CD4-positive, alpha-beta T cell treated with Interleukin-15 for 1 hour (primary cell): Measurements from ENCODE around the gene ATAD3B.

Source experiments
- DNase-seq: peaks from one replicate; pipeline ENCODE4 v3.0.0-alpha.2; 2020

Gene ATAD3B

GRCh38 chr1:1536019-1536937 lies 64.7 kb downstream of the ATAD3B start:
- no peak for DNase-seq

GRCh38 chr1:1536938-1537546 lies 65.5 kb downstream of the ATAD3B start:
- no peak for DNase-seq

- no peak for DNase-seq
Observed at GRCh38 chr1:1537626-1538250, 66.2 kb downstream of the ATAD3B start.

GRCh38 chr1:1538334-1538733 lies 66.8 kb downstream of the ATAD3B start:
- no peak for DNase-seq

- no peak for DNase-seq
Observed at GRCh38 chr1:1538989-1539309, 67.4 kb downstream of the ATAD3B start.

GRCh38 chr1:1539310-1540089 lies 67.9 kb downstream of the ATAD3B start:
- no peak for DNase-seq

- peak; percentile 52 for DNase-seq
Observed at GRCh38 chr1:1540090-1540817, 68.7 kb downstream of the ATAD3B start, which contains the start of gene TMEM240. TMEM240 (minus strand) TSS chr1:1540624; CDS start chr1:1540346, 278 bp downstream.

GRCh38 chr1:1540818-1541628 lies 69.5 kb downstream of the ATAD3B start:
- no peak for DNase-seq

GRCh38 chr1:1541956-1542765 lies 70.6 kb downstream of the ATAD3B start:
- no peak for DNase-seq

- DNase-seq: no peak
Observed at GRCh38 chr1:1542766-1543705, 71.5 kb downstream of the ATAD3B start.

GRCh38 chr1:1543706-1544099 lies 72.1 kb downstream of the ATAD3B start:
- DNase-seq: no peak

- DNase-seq: no peak
Observed at GRCh38 chr1:1544544-1544943, 73.0 kb downstream of the ATAD3B start.
